Measurements from ENCODE around the gene KLRB1. TPM values are rescaled to one million over a fixed set of nuclear protein-coding genes. Genes with fewer than 3 reads are reported as not detected.
"Not testable (repeated sequence)": the region's sequence is repeated elsewhere in the genome, so short reads cannot be mapped to it uniquely, and the experiment has no call there.

KLRB1 gene
- polyA plus RNA-seq, 1 donor (not counting 4 experiments of a cell fraction or from before 2014, with no cell fraction given) = not detected

DNA sequence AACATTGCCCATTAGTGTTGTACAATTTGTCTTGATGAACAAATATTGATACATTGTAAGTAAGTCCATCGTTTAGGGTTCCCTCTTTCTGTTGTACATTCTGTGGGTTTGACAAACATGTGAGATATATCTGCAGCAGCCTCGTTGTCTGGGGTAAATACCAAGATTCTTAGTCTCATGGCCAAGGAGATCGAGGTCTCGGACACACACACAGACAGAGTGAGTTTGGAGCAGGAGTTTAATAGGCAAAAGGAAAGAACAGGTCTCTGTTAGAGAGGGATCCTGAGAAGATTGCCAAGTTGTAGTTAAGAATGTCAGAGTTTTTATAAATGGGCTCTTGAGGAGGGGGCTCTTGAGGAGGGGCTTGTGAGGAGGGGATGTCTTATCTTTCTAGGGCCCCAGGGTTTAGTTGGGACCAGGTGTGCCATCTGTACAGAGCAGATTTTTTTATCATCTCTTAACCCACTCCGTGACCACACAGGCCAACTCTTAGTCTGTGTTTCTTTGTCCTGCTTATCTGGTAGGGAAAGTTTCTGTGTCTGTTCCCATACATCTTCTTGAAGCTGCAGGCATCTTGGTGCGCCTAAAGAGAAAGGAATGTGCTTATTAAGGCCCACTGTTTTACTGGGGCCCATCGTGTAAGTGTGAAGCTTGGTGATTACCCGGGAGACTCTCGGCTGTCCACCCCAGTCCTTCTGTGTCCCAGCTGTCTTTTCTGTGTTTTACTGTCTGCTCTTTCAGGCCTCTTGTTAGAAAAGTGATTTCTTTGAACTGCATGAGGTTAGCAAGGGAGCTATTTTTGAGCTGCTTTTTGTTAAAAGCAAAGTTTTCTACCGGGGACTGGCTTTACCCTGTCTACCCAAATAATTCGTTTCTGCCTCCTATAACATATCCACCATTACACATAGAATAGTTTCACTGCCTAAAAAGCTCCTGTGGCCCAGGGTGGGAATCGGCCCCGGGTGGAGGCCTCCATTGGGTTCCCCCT is 39.4 kb upstream of the KLRB1 start:
- TF ChIP-seq, protein P1, sequence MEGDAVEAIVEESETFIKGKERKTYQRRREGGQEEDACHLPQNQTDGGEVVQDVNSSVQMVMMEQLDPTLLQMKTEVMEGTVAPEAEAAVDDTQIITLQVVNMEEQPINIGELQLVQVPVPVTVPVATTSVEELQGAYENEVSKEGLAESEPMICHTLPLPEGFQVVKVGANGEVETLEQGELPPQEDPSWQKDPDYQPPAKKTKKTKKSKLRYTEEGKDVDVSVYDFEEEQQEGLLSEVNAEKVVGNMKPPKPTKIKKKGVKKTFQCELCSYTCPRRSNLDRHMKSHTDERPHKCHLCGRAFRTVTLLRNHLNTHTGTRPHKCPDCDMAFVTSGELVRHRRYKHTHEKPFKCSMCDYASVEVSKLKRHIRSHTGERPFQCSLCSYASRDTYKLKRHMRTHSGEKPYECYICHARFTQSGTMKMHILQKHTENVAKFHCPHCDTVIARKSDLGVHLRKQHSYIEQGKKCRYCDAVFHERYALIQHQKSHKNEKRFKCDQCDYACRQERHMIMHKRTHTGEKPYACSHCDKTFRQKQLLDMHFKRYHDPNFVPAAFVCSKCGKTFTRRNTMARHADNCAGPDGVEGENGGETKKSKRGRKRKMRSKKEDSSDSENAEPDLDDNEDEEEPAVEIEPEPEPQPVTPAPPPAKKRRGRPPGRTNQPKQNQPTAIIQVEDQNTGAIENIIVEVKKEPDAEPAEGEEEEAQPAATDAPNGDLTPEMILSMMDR (optimal IDR thresholded peaks at IDR 0.05 in 1 of 3, IDR thresholded peaks at IDR 0.05 in 1 of 3, conservative IDR thresholded peaks at IDR 0.05 in 1 of 3; ENCODE audit: extremely low read depth in 1 of 3, insufficient read depth in 2 of 3, low read length in 3 of 3) = no peak
- TF ChIP-seq EZH2 (IDR thresholded peaks at IDR 0.05; ENCODE audit: low read length) = no peak
- H3K27me3 ChIP-seq (ENCODE audit: control insufficient read depth, extremely low read depth, insufficient read depth, low read length) = no peaks in the 10 kb centered on the region
- no peak for FAIRE-seq
- H3K79me2 ChIP-seq (ENCODE audit: control insufficient read depth, insufficient read depth, low read length) = no peaks in the 10 kb centered on the region
- no peak for DNase-seq (ENCODE audit: low read depth, low spot score)
- dilution Hi-C loops (cut with MboI; ENCODE audit: extremely low pct_ligation_motif_present, low sequenced_read_pairs) = no loop called here
- H4K20me1 ChIP-seq (ENCODE audit: control insufficient read depth, extremely low read depth, insufficient read depth, low read length) = no peaks in the 10 kb centered on the region
- H3K9me3 ChIP-seq (ENCODE audit: control insufficient read depth, low read depth, low read length) = no peaks in the 10 kb centered on the region
- peaks cover 30% of the 10 kb centered on the region for H3K4me1 ChIP-seq (ENCODE audit: control insufficient read depth, extremely low read depth, insufficient read depth, low read length)
- peak overlapping the region; percentile 91 for H3K4me2 ChIP-seq (ENCODE audit: control insufficient read depth, extremely low read depth, insufficient read depth, low read depth, low read length)
- H3K4me3 ChIP-seq (ENCODE audit: control insufficient read depth in 2 of 3, extremely low read depth in 1 of 3, insufficient read depth in 2 of 3, low read depth in 1 of 3, low read length in 3 of 3) = peak overlapping the region; percentile 41 to 70 (median 67)
- H3K9me1 ChIP-seq (ENCODE audit: control insufficient read depth, extremely low read depth, insufficient read depth, low read length) = no peaks in the 10 kb centered on the region
- peak overlapping the region; percentile 86 for H2AFZ ChIP-seq (ENCODE audit: control insufficient read depth, low read length)
- peak overlapping the region; percentile 78 for H3K9ac ChIP-seq (ENCODE audit: control insufficient read depth, extremely low read depth, insufficient read depth, low read length)
- no peaks in the 10 kb centered on the region for H3K36me3 ChIP-seq (ENCODE audit: control insufficient read depth in 2 of 2, extremely low read depth in 1 of 2, insufficient read depth in 2 of 2, low read length in 2 of 2)
- peak overlapping the region; percentile 81 for H3K27ac ChIP-seq (ENCODE audit: control insufficient read depth, insufficient read depth, low read length)

DNA sequence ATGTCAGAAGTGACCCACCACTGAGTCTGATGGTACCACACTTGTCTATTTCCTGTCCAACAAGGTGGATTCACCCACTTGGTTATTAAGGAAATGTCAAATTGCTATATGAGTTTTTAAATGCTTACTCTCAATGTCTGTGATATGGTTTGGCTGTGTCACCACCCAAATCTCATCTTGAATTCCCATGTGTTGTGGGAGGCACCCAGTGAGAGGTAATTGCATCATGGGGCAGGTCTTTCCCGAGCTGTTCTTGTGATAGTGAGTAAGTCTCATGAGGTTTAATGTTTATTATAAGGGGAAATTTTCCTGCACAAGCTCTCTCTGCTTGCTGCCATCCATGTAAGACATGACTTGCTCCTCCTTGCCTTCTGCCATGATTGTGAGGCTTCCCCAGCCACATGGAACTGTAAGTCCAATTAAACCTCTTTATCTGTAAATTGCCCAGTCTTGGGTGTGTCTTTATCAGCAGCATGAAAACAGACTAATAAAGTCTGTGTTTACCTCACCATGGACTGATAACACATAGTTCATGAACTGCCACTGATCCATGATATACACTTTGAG is 37.4 kb upstream of the KLRB1 start:
- H3K4me3 ChIP-seq (ENCODE audit: control insufficient read depth in 2 of 3, extremely low read depth in 1 of 3, insufficient read depth in 2 of 3, low read depth in 1 of 3, low read length in 3 of 3); H2AFZ ChIP-seq (ENCODE audit: control insufficient read depth, low read length); H3K9me3 ChIP-seq (ENCODE audit: control insufficient read depth, low read depth, low read length); H3K27ac ChIP-seq (ENCODE audit: control insufficient read depth, insufficient read depth, low read length); dilution Hi-C loops (cut with MboI; ENCODE audit: extremely low pct_ligation_motif_present, low sequenced_read_pairs); H3K36me3 ChIP-seq (ENCODE audit: control insufficient read depth in 2 of 2, extremely low read depth in 1 of 2, insufficient read depth in 2 of 2, low read length in 2 of 2); H3K79me2 ChIP-seq (ENCODE audit: control insufficient read depth, insufficient read depth, low read length); H3K9me1 ChIP-seq (ENCODE audit: control insufficient read depth, extremely low read depth, insufficient read depth, low read length); DNase-seq (ENCODE audit: low read depth, low spot score); H3K4me2 ChIP-seq (ENCODE audit: control insufficient read depth, extremely low read depth, insufficient read depth, low read depth, low read length); H3K9ac ChIP-seq (ENCODE audit: control insufficient read depth, extremely low read depth, insufficient read depth, low read length); H3K27me3 ChIP-seq (ENCODE audit: control insufficient read depth, extremely low read depth, insufficient read depth, low read length); H4K20me1 ChIP-seq (ENCODE audit: control insufficient read depth, extremely low read depth, insufficient read depth, low read length); FAIRE-seq: not testable (repeated sequence)
- peaks cover 13% of the 10 kb centered on the region for H3K4me1 ChIP-seq (ENCODE audit: control insufficient read depth, extremely low read depth, insufficient read depth, low read length)
